K562 (cell line): Measurements from ENCODE around the gene IDH2. TPM values are rescaled to one million over a fixed set of nuclear protein-coding genes. Genes with fewer than 3 reads are reported as not detected.

Experiments
- CBX5 ChIP-seq: IDR thresholded peaks from 2 replicates; pipeline ENCODE4 v1.6.1; 2014; ENCODE audit warnings: low read depth, borderline replicate concordance
- COPS2 ChIP-seq: fragments of 450-650 bp; conservative IDR thresholded peaks from 2 replicates; pipeline ENCODE4 v1.6.1; 2016; ENCODE audit warnings: mild to moderate bottlenecking, moderate library complexity
- EZH2 ChIP-seq: IDR thresholded peaks from 2 replicates; pipeline ENCODE4 v1.6.1; 2012; ENCODE audit warnings: low read depth, mild to moderate bottlenecking, inconsistent platforms, low read length, borderline replicate concordance
- FOXK2 ChIP-seq, 2 experiments: fragments of 450-650 bp; IDR thresholded peaks in 1 of 2; conservative IDR thresholded peaks in 1 of 2; 2 replicates each; pipeline ENCODE4 v1.6.1; 2016; ENCODE audit warnings: low read depth in 2 of 2, mild to moderate bottlenecking in 1 of 2
- JUND ChIP-seq, 2 experiments: IDR thresholded peaks; 2 replicates in 1 of 2; 3 replicates in 1 of 2; pipeline ENCODE4 v1.6.1; 2011; ENCODE audit warnings: borderline replicate concordance in 2 of 2, low read depth in 2 of 2, low read length in 2 of 2, improper control_type of control experiment in 1 of 2, missing biosample characterization in 1 of 2, missing genetic modification characterization in 1 of 2, missing genetic modification reagents in 1 of 2
- NFE2L1 ChIP-seq: fragments of 450-650 bp; IDR thresholded peaks from 2 replicates; pipeline ENCODE4 v1.6.1; 2016; ENCODE audit warnings: missing genetic modification characterization, low read depth, mild to moderate bottlenecking, missing compliant biosample characterization, moderate library complexity, borderline replicate concordance
- RUNX1 ChIP-seq: sonication (generic); IDR thresholded peaks from 2 replicates; pipeline ENCODE4 v1.6.1; 2016; ENCODE audit warnings: antibody characterized with exemption, low read depth
- SMARCE1 ChIP-seq: fragments of 450-650 bp; IDR thresholded peaks from 2 replicates; pipeline ENCODE4 v1.7.1; 2016; ENCODE audit warnings: mild to moderate bottlenecking
- TCF7 ChIP-seq: sonication (generic); IDR thresholded peaks from 2 replicates; pipeline ENCODE4 v1.6.1; 2016; ENCODE audit warnings: antibody characterized with exemption, borderline replicate concordance
- WHSC1 ChIP-seq: IDR thresholded peaks from one replicate; pipeline ENCODE4 v1.6.1; 2012; ENCODE audit warnings: low read length, control low read depth, inconsistent platforms
- ZKSCAN1 ChIP-seq: fragments of 150-350 bp; IDR thresholded peaks from 2 replicates; pipeline ENCODE4 v1.6.1; 2016; ENCODE audit warnings: low read depth, low read length
- ZNF431 ChIP-seq: sonication (generic); formaldehyde crosslinking; IDR thresholded peaks from 2 replicates; pipeline ENCODE4 v1.8.0; 2022; ENCODE audit warnings: mild to moderate bottlenecking, missing genetic modification reagents
- polyA plus RNA-seq, 8 experiments: library from polyadenylated mRNA; depleted of rRNA in 4 of 8; stranded (reverse) in 5 of 8; unstranded in 3 of 8; fragments of >200 nt; fragmentation: Nextera tagmentation in 2 of 8; fragmentation: Illumina TruSeq in 1 of 8; extraction: Ambion mirVana in 2 of 8; extraction: Trizol in 1 of 8; gene quantifications; 2 replicates each; pipeline versions ENCODE4 v1.2.1 to v1.2.3, GENCODE V29; 2011 to 2014; ENCODE audit warnings: inconsistent platforms in 1 of 8, missing spikeins in 1 of 8
- total RNA-seq, 7 experiments: library from RNA; depleted of rRNA in 6 of 7; stranded (reverse); fragments of >200 nt in 6 of 7; fragmentation: Illumina TruSeq in 2 of 7; extraction: Trizol in 2 of 7; gene quantifications; 2 replicates each; pipeline versions ENCODE4 v1.2.1 to v1.2.3, GENCODE V29; 2011 to 2021; ENCODE audit warnings: low replicate concordance in 1 of 7
- TF ChIP-seq, protein P1 (sequence below): fragments of 450-650 bp; IDR thresholded peaks from 2 replicates; pipeline ENCODE4 v1.6.1; 2016; ENCODE audit warnings: low read depth
- TF ChIP-seq, protein P2 (sequence below): fragments of 250-450 bp; sonication (Bioruptor Pico); IDR thresholded peaks from 2 replicates; pipeline ENCODE4 v1.8.0; 2021; ENCODE audit warnings: moderate library complexity, mild to moderate bottlenecking, inconsistent platforms

The IDH2 gene
- total and polyA plus RNA-seq, 9 of the 15 experiments (the other 6 are each of a cell fraction or from before 2014, with no cell fraction given), result 0.70 to 99.9 (median 59.2) TPM

DNA sequence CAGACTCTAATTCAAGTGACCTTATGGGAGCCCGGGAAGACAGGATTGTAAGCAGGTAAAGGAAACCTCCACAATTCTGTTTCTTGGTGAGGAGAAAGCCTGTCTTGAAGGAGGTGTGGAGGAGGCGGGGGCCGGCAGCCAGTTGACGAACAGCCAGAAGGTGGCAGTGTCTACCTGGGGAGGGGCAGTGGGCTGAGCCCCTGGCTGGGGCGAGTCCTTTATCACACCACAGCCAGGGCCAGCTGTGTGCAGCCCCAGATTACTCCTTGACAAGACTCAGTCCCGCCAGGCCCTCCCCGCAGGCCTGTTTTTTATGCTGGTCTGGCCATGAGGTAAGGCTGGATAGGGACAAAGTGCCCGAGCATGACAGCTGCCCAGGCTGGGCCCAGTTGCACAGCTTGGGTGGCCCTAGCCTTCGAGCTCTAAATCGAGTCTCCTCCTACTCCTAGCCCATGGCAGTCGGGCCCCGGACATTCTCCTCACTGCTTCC, 40.9 kb upstream of the IDH2 start (continued):
- peak; percentile 54 to 74; a peak in 3 of 4 replicates for TF ChIP-seq FOXK2 (conservative IDR thresholded peaks at IDR 0.05 in 1 of 2, IDR thresholded peaks at IDR 0.05 in 1 of 2; ENCODE audit: low read depth in 2 of 2)
- no peak for TF ChIP-seq NFE2L1
- no peak for TF ChIP-seq WHSC1
- TF ChIP-seq ZNF431, result no peak
- TF ChIP-seq JUND (IDR thresholded peaks at IDR 0.05; ENCODE audit: borderline replicate concordance, low read depth, low read length), result peak; percentile 77
- peak; percentile 78; the same call in 1 of the 3 replicates for TF ChIP-seq JUND (tag; IDR thresholded peaks at IDR 0.05; ENCODE audit: borderline replicate concordance, low read depth, low read length)
- TF ChIP-seq CBX5, result no peak
- peak; percentile 77; the same call in 1 of the 2 replicates for TF ChIP-seq RUNX1
- TF ChIP-seq, protein P1, sequence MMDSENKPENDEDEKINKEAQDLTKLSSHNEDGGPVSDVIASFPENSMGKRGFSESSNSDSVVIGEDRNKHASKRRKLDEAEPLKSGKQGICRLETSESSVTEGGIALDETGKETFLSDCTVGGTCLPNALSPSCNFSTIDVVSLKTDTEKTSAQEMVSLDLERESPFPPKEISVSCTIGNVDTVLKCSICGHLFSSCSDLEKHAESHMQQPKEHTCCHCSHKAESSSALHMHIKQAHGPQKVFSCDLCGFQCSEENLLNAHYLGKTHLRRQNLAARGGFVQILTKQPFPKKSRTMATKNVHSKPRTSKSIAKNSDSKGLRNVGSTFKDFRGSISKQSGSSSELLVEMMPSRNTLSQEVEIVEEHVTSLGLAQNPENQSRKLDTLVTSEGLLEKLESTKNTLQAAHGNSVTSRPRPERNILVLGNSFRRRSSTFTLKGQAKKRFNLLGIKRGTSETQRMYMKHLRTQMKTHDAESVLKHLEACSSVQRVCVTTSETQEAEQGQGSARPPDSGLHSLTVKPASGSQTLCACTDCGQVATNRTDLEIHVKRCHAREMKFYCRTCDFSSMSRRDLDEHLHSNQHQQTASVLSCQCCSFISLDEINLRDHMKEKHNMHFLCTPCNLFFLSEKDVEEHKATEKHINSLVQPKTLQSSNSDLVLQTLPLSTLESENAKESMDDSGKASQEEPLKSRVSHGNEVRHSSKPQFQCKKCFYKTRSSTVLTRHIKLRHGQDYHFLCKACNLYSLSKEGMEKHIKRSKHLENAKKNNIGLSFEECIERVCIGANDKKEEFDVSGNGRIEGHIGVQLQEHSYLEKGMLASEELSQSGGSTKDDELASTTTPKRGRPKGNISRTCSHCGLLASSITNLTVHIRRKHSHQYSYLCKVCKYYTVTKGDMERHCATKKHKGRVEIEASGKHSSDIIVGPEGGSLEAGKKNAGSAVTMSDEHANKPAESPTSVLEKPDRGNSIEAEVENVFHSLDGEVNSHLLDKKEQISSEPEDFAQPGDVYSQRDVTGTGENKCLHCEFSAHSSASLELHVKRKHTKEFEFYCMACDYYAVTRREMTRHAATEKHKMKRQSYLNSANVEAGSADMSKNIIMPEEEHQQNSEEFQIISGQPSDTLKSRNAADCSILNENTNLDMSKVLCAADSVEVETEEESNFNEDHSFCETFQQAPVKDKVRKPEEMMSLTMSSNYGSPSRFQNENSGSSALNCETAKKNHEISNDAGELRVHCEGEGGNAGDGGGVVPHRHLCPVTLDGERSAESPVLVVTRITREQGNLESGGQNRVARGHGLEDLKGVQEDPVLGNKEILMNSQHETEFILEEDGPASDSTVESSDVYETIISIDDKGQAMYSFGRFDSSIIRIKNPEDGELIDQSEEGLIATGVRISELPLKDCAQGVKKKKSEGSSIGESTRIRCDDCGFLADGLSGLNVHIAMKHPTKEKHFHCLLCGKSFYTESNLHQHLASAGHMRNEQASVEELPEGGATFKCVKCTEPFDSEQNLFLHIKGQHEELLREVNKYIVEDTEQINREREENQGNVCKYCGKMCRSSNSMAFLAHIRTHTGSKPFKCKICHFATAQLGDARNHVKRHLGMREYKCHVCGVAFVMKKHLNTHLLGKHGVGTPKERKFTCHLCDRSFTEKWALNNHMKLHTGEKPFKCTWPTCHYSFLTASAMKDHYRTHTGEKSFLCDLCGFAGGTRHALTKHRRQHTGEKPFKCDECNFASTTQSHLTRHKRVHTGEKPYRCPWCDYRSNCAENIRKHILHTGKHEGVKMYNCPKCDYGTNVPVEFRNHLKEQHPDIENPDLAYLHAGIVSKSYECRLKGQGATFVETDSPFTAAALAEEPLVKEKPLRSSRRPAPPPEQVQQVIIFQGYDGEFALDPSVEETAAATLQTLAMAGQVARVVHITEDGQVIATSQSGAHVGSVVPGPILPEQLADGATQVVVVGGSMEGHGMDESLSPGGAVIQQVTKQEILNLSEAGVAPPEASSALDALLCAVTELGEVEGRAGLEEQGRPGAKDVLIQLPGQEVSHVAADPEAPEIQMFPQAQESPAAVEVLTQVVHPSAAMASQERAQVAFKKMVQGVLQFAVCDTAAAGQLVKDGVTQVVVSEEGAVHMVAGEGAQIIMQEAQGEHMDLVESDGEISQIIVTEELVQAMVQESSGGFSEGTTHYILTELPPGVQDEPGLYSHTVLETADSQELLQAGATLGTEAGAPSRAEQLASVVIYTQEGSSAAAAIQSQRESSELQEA, result no peak
- TF ChIP-seq, protein P2, sequence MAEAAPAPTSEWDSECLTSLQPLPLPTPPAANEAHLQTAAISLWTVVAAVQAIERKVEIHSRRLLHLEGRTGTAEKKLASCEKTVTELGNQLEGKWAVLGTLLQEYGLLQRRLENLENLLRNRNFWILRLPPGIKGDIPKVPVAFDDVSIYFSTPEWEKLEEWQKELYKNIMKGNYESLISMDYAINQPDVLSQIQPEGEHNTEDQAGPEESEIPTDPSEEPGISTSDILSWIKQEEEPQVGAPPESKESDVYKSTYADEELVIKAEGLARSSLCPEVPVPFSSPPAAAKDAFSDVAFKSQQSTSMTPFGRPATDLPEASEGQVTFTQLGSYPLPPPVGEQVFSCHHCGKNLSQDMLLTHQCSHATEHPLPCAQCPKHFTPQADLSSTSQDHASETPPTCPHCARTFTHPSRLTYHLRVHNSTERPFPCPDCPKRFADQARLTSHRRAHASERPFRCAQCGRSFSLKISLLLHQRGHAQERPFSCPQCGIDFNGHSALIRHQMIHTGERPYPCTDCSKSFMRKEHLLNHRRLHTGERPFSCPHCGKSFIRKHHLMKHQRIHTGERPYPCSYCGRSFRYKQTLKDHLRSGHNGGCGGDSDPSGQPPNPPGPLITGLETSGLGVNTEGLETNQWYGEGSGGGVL (CRISPR knock-in tag), result no peak
- TF ChIP-seq TCF7, result no peak
- TF ChIP-seq COPS2, result no peak
- TF ChIP-seq SMARCE1, result peak; percentile 81
- peak; percentile 77 for TF ChIP-seq ZKSCAN1
- TF ChIP-seq EZH2, result no peak
